ENCODE measurements around the gene MYRF.

MYRF gene

DNA sequence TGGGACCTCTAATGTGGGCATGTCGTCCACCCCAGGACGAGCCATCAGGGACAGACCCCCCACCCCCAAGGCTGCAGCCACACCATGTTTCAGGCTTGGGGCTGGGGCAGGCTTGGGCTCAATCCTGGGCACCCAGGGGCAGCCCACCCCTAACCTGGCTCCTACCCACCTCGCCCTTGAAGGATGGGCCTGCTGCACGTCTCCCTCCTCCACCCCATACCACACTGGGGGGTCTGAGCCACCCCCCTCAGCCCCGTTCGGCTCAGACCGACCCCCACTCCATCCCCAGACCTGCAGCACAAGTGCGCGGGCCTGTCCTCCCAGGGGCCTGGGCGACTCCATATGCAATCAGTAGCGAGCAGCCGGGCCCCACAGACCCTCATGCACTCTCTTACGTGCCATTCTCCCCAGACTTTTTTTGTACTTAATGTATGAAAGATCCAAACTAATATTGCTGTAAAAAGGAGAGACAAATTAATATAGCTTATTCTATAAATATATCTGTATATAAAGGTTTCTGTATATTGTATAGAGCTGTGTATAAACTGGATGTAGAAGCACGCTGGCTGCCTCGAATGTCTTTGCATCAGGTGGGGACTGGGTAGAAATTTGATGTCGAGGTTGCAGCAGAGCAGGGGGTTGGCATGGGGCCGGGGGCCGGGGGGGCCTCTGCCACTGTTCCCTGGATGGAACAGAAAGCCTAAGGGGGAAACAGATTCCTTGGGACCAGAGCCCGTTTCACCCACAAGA lies 5.8 kb upstream of the MYRF start:
- WGBS, 2 donors (ENCODE audit: extremely low coverage in 2 of 2, insufficient read length in 2 of 2, insufficient replicate concordance in 1 of 2), result no CpG with 5 or more reads among the region's 19 CpGs
- H2BK5ac ChIP-seq (ENCODE audit: low read length), result no peak overlapping the region
- peak overlapping the region; percentile 63 for H2AK5ac ChIP-seq (ENCODE audit: low read depth, low read length)
- no peak overlapping the region for H3K18ac ChIP-seq (ENCODE audit: low read length)
- H4K91ac ChIP-seq (ENCODE audit: low read depth, low read length, poor library complexity), result no peak overlapping the region
- no peak overlapping the region for H3K23ac ChIP-seq (ENCODE audit: low read depth, low read length, poor library complexity)
- no peak overlapping the region for H3K4me2 ChIP-seq (ENCODE audit: insufficient read depth, low read length, poor library complexity, severe bottlenecking)
- H3K27ac ChIP-seq (replicated peaks; ENCODE audit: low read length), result no peak overlapping the region
- H3K36me3 ChIP-seq (replicated peaks in 1 of 2; ENCODE audit: control insufficient read depth in 2 of 2, insufficient read depth in 2 of 2, low read length in 2 of 2), result peaks cover 8 to 16% of the 10 kb centered on the region in 2 donors
- H3K9me3 ChIP-seq (replicated peaks in 1 of 2; ENCODE audit: control insufficient read depth in 2 of 2, insufficient read depth in 1 of 2, low read depth in 1 of 2, low read length in 2 of 2), result no peaks in the 10 kb centered on the region
- DNase-seq (ENCODE audit: low spot score), result no peak
- H3K9ac ChIP-seq (ENCODE audit: low read depth, low read length, poor library complexity), result no peak overlapping the region
- H3K4me3 ChIP-seq (ENCODE audit: low read length in 2 of 2), result no peak overlapping the region
- H2AFZ ChIP-seq (ENCODE audit: low read length), result no peak overlapping the region
- H4K8ac ChIP-seq (ENCODE audit: low read depth, low read length), result no peak overlapping the region
- H3K4me1 ChIP-seq (ENCODE audit: control insufficient read depth in 2 of 2, insufficient read depth in 1 of 2, low read depth in 1 of 2, low read length in 2 of 2), result peaks cover 22 to 44% of the 10 kb centered on the region in 2 donors
- no peak overlapping the region for H2BK12ac ChIP-seq (ENCODE audit: low read length)
- no peak overlapping the region for H2BK120ac ChIP-seq (ENCODE audit: low read depth, low read length)
- no peak overlapping the region for H2BK15ac ChIP-seq (ENCODE audit: low read length)
- H3K79me1 ChIP-seq (ENCODE audit: low read depth, low read length), result no peaks in the 10 kb centered on the region
- no peak overlapping the region for H3K4ac ChIP-seq (ENCODE audit: low read length)
- H3K14ac ChIP-seq (ENCODE audit: low read length), result peak overlapping the region; percentile 25
- H3K27me3 ChIP-seq (ENCODE audit: control insufficient read depth in 3 of 3, insufficient read depth in 3 of 3, low read depth in 1 of 3, low read length in 3 of 3), result peaks cover 0 to under 1% (median 0%) of the 10 kb centered on the region in 3 experiments

DNA sequence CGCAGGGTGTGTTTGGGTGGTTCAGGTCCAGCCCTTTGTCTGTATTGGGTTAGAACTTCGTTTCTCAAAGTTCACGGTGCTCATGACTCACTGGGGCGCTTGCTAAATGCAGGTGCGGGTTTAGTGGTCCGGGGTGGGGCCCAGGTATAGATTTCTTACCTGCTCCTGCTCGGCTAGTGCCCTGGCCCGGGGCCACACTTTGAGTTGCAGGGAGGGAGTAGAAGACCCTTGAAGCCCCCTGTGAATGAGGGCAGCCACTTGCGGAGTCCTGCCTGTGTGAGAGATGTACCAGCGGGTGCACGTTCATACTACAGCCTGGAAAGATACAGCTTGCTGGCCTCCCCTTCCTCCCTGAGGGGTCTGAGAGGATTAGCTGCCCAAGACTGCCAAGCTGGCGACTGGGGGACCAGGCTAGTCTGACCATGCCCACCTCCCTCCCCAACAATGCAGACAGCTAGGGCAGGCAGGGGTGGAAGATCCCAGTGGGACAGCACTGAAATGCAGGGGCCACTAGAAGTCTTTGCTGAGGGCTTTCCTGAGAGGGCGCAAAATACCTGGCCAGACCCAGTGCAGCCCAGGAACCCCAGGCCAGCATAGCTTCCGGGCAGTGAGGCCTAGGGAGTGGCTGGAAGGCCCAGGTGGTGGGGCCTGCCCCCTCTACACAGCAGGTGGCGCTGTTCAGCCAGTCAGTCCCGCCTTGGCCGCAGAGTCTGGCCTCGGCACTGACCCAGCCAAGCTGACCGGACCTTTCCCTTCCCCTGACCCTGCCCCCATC lies 5.1 kb upstream of the MYRF start:
- H3K36me3 ChIP-seq (replicated peaks in 1 of 2; ENCODE audit: control insufficient read depth in 2 of 2, insufficient read depth in 2 of 2, low read length in 2 of 2), result peaks cover 5 to 9% of the 10 kb centered on the region in 2 donors
- H2BK12ac ChIP-seq (ENCODE audit: low read length), result no peak overlapping the region
- H3K9ac ChIP-seq (ENCODE audit: low read depth, low read length, poor library complexity), result no peak overlapping the region
- WGBS, 2 donors (ENCODE audit: extremely low coverage in 2 of 2, insufficient read length in 2 of 2, insufficient replicate concordance in 1 of 2), result no CpG with 5 or more reads among the region's 19 CpGs
- peak overlapping the region; percentile 6 for H3K14ac ChIP-seq (ENCODE audit: low read length)
- no peaks in the 10 kb centered on the region for H3K79me1 ChIP-seq (ENCODE audit: low read depth, low read length)
- H3K4me2 ChIP-seq (ENCODE audit: insufficient read depth, low read length, poor library complexity, severe bottlenecking), result no peak overlapping the region
- no peak overlapping the region for H3K23ac ChIP-seq (ENCODE audit: low read depth, low read length, poor library complexity)
- no peak overlapping the region for H3K27ac ChIP-seq (replicated peaks; ENCODE audit: low read length)
- H3K4me1 ChIP-seq (ENCODE audit: control insufficient read depth in 2 of 2, insufficient read depth in 1 of 2, low read depth in 1 of 2, low read length in 2 of 2), result peaks cover 24 to 44% of the 10 kb centered on the region in 2 donors
- peak overlapping the region; percentile 63 for H2AK5ac ChIP-seq (ENCODE audit: low read depth, low read length)
- H3K18ac ChIP-seq (ENCODE audit: low read length), result no peak overlapping the region
- no peak overlapping the region for H3K4ac ChIP-seq (ENCODE audit: low read length)
- H2BK15ac ChIP-seq (ENCODE audit: low read length), result no peak overlapping the region
- no peak overlapping the region for H4K91ac ChIP-seq (ENCODE audit: low read depth, low read length, poor library complexity)
- no peaks in the 10 kb centered on the region for H3K9me3 ChIP-seq (replicated peaks in 1 of 2; ENCODE audit: control insufficient read depth in 2 of 2, insufficient read depth in 1 of 2, low read depth in 1 of 2, low read length in 2 of 2)
- no peak overlapping the region for H2BK5ac ChIP-seq (ENCODE audit: low read length)
- no peak overlapping the region for H4K8ac ChIP-seq (ENCODE audit: low read depth, low read length)
- H3K27me3 ChIP-seq (ENCODE audit: control insufficient read depth in 3 of 3, insufficient read depth in 3 of 3, low read depth in 1 of 3, low read length in 3 of 3), result peaks cover 0 to 6% (median 0%) of the 10 kb centered on the region in 3 experiments
- peak; percentile 61 for DNase-seq (ENCODE audit: low spot score)
- no peak overlapping the region for H2BK120ac ChIP-seq (ENCODE audit: low read depth, low read length)
- peak overlapping the region; percentile 76 for H2AFZ ChIP-seq (ENCODE audit: low read length)
- no peak overlapping the region for H3K4me3 ChIP-seq (ENCODE audit: low read length in 2 of 2)

DNA sequence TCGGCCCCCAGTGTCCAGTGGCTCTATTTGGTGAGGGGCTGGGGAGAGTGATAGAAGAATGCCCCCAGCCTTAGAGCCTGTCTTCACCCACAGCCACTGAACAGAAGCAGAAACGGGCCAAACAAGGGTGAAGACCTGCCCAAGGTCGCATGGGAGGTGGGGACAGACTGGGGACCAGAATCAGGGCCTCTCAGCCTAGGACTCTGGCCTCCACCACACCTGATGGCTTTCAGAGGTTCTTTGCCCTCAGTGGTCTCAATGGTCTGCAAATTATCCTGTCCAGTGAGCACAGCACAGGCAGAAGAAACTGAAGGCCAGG lies 4.5 kb upstream of the MYRF start:
- Histone ChIP-seq H2BK120ac (ENCODE audit: low read depth, low read length) (no peak overlapping the region), H3K9me3 (replicated peaks in 1 of 2; ENCODE audit: control insufficient read depth in 2 of 2, insufficient read depth in 1 of 2, low read depth in 1 of 2, low read length in 2 of 2) (no peaks in the 10 kb centered on the region), H2BK5ac (ENCODE audit: low read length) (no peak overlapping the region), H3K18ac (ENCODE audit: low read length) (no peak overlapping the region), H2BK12ac (ENCODE audit: low read length) (no peak overlapping the region), H2BK15ac (ENCODE audit: low read length) (peak overlapping the region; percentile 76), H3K23ac (ENCODE audit: low read depth, low read length, poor library complexity) (no peak overlapping the region), H4K8ac (ENCODE audit: low read depth, low read length) (no peak overlapping the region), H3K4ac (ENCODE audit: low read length) (no peak overlapping the region), H3K4me2 (ENCODE audit: insufficient read depth, low read length, poor library complexity, severe bottlenecking) (no peak overlapping the region), H2AFZ (ENCODE audit: low read length) (peak overlapping the region; percentile 76), H3K4me1 (ENCODE audit: control insufficient read depth in 2 of 2, insufficient read depth in 1 of 2, low read depth in 1 of 2, low read length in 2 of 2) (peaks cover 26 to 44% of the 10 kb centered on the region in 2 donors), H3K4me3 (ENCODE audit: low read length in 2 of 2) (no peak overlapping the region), H4K91ac (ENCODE audit: low read depth, low read length, poor library complexity) (no peak overlapping the region), H3K27ac (replicated peaks; ENCODE audit: low read length) (no peak overlapping the region), H3K27me3 (ENCODE audit: control insufficient read depth in 3 of 3, insufficient read depth in 3 of 3, low read depth in 1 of 3, low read length in 3 of 3) (peaks cover 0 to 10% (median 0%) of the 10 kb centered on the region in 3 experiments), H2AK5ac (ENCODE audit: low read depth, low read length) (peak overlapping the region; percentile 48), H3K9ac (ENCODE audit: low read depth, low read length, poor library complexity) (no peak overlapping the region), H3K36me3 (replicated peaks in 1 of 2; ENCODE audit: control insufficient read depth in 2 of 2, insufficient read depth in 2 of 2, low read length in 2 of 2) (peaks cover 5 to 7% of the 10 kb centered on the region in 2 donors), H3K79me1 (ENCODE audit: low read depth, low read length) (no peaks in the 10 kb centered on the region), H3K14ac (ENCODE audit: low read length) (no peak overlapping the region)
- no peak for DNase-seq (ENCODE audit: low spot score)
- WGBS, 2 donors (ENCODE audit: extremely low coverage in 2 of 2, insufficient read length in 2 of 2, insufficient replicate concordance in 1 of 2), result no CpG with 5 or more reads among the region's 3 CpGs

DNA sequence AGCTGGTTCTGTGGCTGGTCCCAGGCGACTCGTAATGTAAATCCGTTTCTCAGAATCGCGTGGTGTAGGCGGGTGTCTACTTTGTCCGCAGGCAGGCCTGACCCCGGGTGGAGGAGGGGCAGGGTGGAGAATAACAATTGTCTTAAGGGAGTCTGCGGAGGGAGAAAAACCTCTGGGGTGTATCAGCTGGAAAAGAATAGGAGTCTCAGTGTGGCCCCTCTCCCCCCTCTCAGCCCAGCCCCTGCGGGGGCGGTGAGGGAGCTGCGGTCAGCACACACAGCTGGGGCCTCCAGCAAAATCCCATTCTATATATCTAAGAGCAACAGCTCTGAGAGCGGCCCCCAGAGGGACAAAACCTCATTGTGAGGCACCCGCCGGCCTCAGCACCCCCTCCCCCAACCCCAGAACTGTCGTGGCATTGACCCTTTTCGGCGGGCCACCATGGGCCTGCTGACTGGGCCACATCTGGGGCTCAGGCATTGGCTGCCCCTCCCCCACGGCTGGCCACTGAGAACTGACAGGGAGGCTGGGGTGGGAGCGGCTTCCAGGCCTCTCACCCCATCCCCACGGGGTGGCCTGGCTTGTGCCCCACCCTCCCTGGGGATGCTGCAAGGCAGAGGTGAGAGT lies 2.7 kb upstream of the MYRF start:
- Histone ChIP-seq H4K8ac (ENCODE audit: low read depth, low read length) (no peak overlapping the region), H3K27ac (replicated peaks; ENCODE audit: low read length) (no peak overlapping the region), H3K18ac (ENCODE audit: low read length) (peak overlapping the region; percentile 85), H3K4ac (ENCODE audit: low read length) (no peak overlapping the region), H3K23ac (ENCODE audit: low read depth, low read length, poor library complexity) (no peak overlapping the region), H3K4me3 (ENCODE audit: low read length in 2 of 2) (no peak overlapping the region), H2BK15ac (ENCODE audit: low read length) (peak overlapping the region; percentile 50), H2BK120ac (ENCODE audit: low read depth, low read length) (peak overlapping the region; percentile 44), H3K4me2 (ENCODE audit: insufficient read depth, low read length, poor library complexity, severe bottlenecking) (peak overlapping the region; percentile 55), H3K36me3 (replicated peaks in 1 of 2; ENCODE audit: control insufficient read depth in 2 of 2, insufficient read depth in 2 of 2, low read length in 2 of 2) (no peaks in the 10 kb centered on the region), H3K4me1 (ENCODE audit: control insufficient read depth in 2 of 2, insufficient read depth in 1 of 2, low read depth in 1 of 2, low read length in 2 of 2) (peaks cover 27 to 61% of the 10 kb centered on the region in 2 donors), H3K9ac (ENCODE audit: low read depth, low read length, poor library complexity) (peak overlapping the region; percentile 78), H3K27me3 (ENCODE audit: control insufficient read depth in 3 of 3, insufficient read depth in 3 of 3, low read depth in 1 of 3, low read length in 3 of 3) (peaks cover 0 to 22% (median 0%) of the 10 kb centered on the region in 3 experiments), H4K91ac (ENCODE audit: low read depth, low read length, poor library complexity) (no peak overlapping the region), H3K9me3 (replicated peaks in 1 of 2; ENCODE audit: control insufficient read depth in 2 of 2, insufficient read depth in 1 of 2, low read depth in 1 of 2, low read length in 2 of 2) (no peaks in the 10 kb centered on the region), H2AFZ (ENCODE audit: low read length) (peak overlapping the region; percentile 62), H2AK5ac (ENCODE audit: low read depth, low read length) (peak overlapping the region; percentile 57), H3K79me1 (ENCODE audit: low read depth, low read length) (no peaks in the 10 kb centered on the region), H3K14ac (ENCODE audit: low read length) (no peak overlapping the region), H2BK5ac (ENCODE audit: low read length) (peak overlapping the region; percentile 72), H2BK12ac (ENCODE audit: low read length) (no peak overlapping the region)
- WGBS, 2 donors (ENCODE audit: extremely low coverage in 2 of 2, insufficient read length in 2 of 2, insufficient replicate concordance in 1 of 2), result no CpG with 5 or more reads among the region's 21 CpGs
- no peak for DNase-seq (ENCODE audit: low spot score)

All from neuronal stem cell (in vitro differentiated cells).